CD1c-positive myeloid dendritic cell (primary cell): Measurements from ENCODE around the gene FBXO41.
"Not testable (repeated sequence)": the region's sequence is repeated elsewhere in the genome, so short reads cannot be mapped to it uniquely, and the experiment has no call there.

Experiments used
- DNase-seq: peaks from one replicate; pipeline ENCODE4 v3.0.0-alpha.2; 2016; ENCODE audit errors: extremely low spot score

Gene FBXO41

GRCh38 chr2:73286134-73286655 is 1.9 kb upstream of the FBXO41 start:
- DNase-seq: no peak

GRCh38 chr2:73285159-73285739 is 971 bp upstream of the FBXO41 start:
- peak; percentile 79 for DNase-seq

- peak; percentile 11 for DNase-seq
Observed at GRCh38 chr2:73283545-73284295, 558 bp downstream of the FBXO41 start.

- DNase-seq: no peak
Observed at GRCh38 chr2:73282924-73283544, 1.2 kb downstream of the FBXO41 start.

- no peak for DNase-seq
Observed at GRCh38 chr2:73281244-73281643, 3.0 kb downstream of the FBXO41 start.

- no peak for DNase-seq
Observed at GRCh38 chr2:73279852-73280251, 4.4 kb downstream of the FBXO41 start.

GRCh38 chr2:73272270-73272669 is 12.0 kb downstream of the FBXO41 start:
- no peak for DNase-seq

- DNase-seq: no peak
Observed at GRCh38 chr2:73269686-73270465, 14.4 kb downstream of the FBXO41 start.

GRCh38 chr2:73268830-73269685 is 15.2 kb downstream of the FBXO41 start:
- DNase-seq: peak; percentile 58

- DNase-seq: no peak
Observed at GRCh38 chr2:73268366-73268829, 15.9 kb downstream of the FBXO41 start.

GRCh38 chr2:73267008-73267407 is 17.3 kb downstream of the FBXO41 start:
- no peak for DNase-seq

- no peak for DNase-seq
Observed at GRCh38 chr2:73266061-73266901, 18.0 kb downstream of the FBXO41 start.

- no peak for DNase-seq
Observed at GRCh38 chr2:73265298-73266060, 18.8 kb downstream of the FBXO41 start.

- no peak for DNase-seq
Observed at GRCh38 chr2:73264783-73265182, 19.5 kb downstream of the FBXO41 start.

- no peak for DNase-seq
Observed at GRCh38 chr2:73264332-73264606, 20.0 kb downstream of the FBXO41 start.

- DNase-seq: no peak
Observed at GRCh38 chr2:73263540-73264331, 20.5 kb downstream of the FBXO41 start.

- DNase-seq: not testable (repeated sequence)
Observed at GRCh38 chr2:73262691-73263429, 21.4 kb downstream of the FBXO41 start.

- no peak for DNase-seq
Observed at GRCh38 chr2:73262108-73262651, 22.1 kb downstream of the FBXO41 start.
